HEK293 (cell line): Measurements from ENCODE around the gene ADAT2.

Experiments
- CTCF ChIA-PET: fragments of 350-600 bp; formaldehyde crosslinking; extraction: SDS; loops from one replicate; lab custom pipeline; 2021; ENCODE audit warnings: antibody characterized with exemption; lab: Yijun Ruan, JAX
- POLR2A ChIA-PET: fragments of 300-600 bp; formaldehyde crosslinking; extraction: SDS; loops from one replicate; lab custom pipeline; 2020; ENCODE audit warnings: antibody characterized with exemption, inconsistent platforms; lab: Yijun Ruan, JAX
- H3K27ac ChIP-seq: fragments of 200-500 bp; sonication (Bioruptor generic); 2 replicates; pipeline ENCODE4 v1.5.1; 2014; ENCODE audit warnings: low read depth, low read length, control low read depth, inconsistent platforms; ENCODE audit errors: extremely low read depth
- H3K36me3 ChIP-seq, 2 experiments: fragments of 200-500 bp in 1 of 2; sonication (Bioruptor generic) in 1 of 2; 1 replicate in 1 of 2; 2 replicates in 1 of 2; pipeline ENCODE4 v1.5.1; 2014 to 2017; ENCODE audit warnings: inconsistent platforms in 2 of 2, low read length in 2 of 2; ENCODE audit not compliant: control insufficient read depth in 2 of 2, insufficient read depth in 1 of 2
- H3K4me1 ChIP-seq: fragments of 200-500 bp; sonication (Bioruptor generic); 2 replicates; pipeline ENCODE4 v1.5.1; 2014; ENCODE audit warnings: mild to moderate bottlenecking, low read length, inconsistent platforms; ENCODE audit not compliant: control insufficient read depth, insufficient read depth
- H3K4me3 ChIP-seq: 2 replicates; pipeline ENCODE4 v1.5.1; 2011; ENCODE audit warnings: low read depth, mild to moderate bottlenecking, control low read depth, low read length, moderate library complexity
- H3K9me3 ChIP-seq: fragments of 200-500 bp; sonication (Bioruptor generic); 2 replicates; pipeline ENCODE4 v1.5.1; 2014; ENCODE audit warnings: low read depth, low read length, inconsistent platforms; ENCODE audit not compliant: control insufficient read depth, insufficient read depth
- GLIS2 ChIP-seq: fragments of 450-650 bp; formaldehyde crosslinking; IDR thresholded peaks from 2 replicates; pipeline ENCODE4 v1.5.1; 2016; ENCODE audit warnings: missing biosample characterization, missing genetic modification characterization
- ZNF140 ChIP-seq: fragments of 450-650 bp; formaldehyde crosslinking; IDR thresholded peaks from 2 replicates; pipeline ENCODE4 v1.5.1; 2016; ENCODE audit warnings: missing biosample characterization, missing genetic modification characterization
- ZNF248 ChIP-seq: fragments of 450-650 bp; formaldehyde crosslinking; IDR thresholded peaks from 2 replicates; pipeline ENCODE4 v1.5.1; 2017; ENCODE audit warnings: missing biosample characterization, missing genetic modification characterization
- ZNF366 ChIP-seq: fragments of 450-650 bp; formaldehyde crosslinking; conservative IDR thresholded peaks from 2 replicates; pipeline ENCODE4 v1.5.1; 2016; ENCODE audit warnings: missing biosample characterization, missing genetic modification characterization
- ZNF426 ChIP-seq: fragments of 450-650 bp; formaldehyde crosslinking; IDR thresholded peaks from 2 replicates; pipeline ENCODE4 v1.5.1; 2017; ENCODE audit warnings: missing biosample characterization, missing genetic modification characterization, mild to moderate bottlenecking, inconsistent platforms, moderate library complexity
- ZNF514 ChIP-seq: fragments of 450-650 bp; formaldehyde crosslinking; IDR thresholded peaks from 2 replicates; pipeline ENCODE4 v1.5.1; 2016; ENCODE audit warnings: missing biosample characterization, missing genetic modification characterization
- ZNF610 ChIP-seq: fragments of 450-650 bp; formaldehyde crosslinking; IDR thresholded peaks from 2 replicates; pipeline ENCODE4 v1.5.1; 2016; ENCODE audit warnings: missing biosample characterization, missing genetic modification characterization, borderline replicate concordance
- TF ChIP-seq, protein P1 (sequence below): fragments of 450-650 bp; IDR thresholded peaks from 2 replicates; pipeline ENCODE4 v1.5.1; 2018; ENCODE audit warnings: missing biosample characterization, mild to moderate bottlenecking, missing genetic modification characterization
- TF ChIP-seq, protein P2 (sequence below): fragments of 450-650 bp; formaldehyde crosslinking; IDR thresholded peaks from 2 replicates; pipeline ENCODE4 v1.5.1; 2016; ENCODE audit warnings: missing biosample characterization, missing genetic modification characterization

ADAT2 gene

DNA sequence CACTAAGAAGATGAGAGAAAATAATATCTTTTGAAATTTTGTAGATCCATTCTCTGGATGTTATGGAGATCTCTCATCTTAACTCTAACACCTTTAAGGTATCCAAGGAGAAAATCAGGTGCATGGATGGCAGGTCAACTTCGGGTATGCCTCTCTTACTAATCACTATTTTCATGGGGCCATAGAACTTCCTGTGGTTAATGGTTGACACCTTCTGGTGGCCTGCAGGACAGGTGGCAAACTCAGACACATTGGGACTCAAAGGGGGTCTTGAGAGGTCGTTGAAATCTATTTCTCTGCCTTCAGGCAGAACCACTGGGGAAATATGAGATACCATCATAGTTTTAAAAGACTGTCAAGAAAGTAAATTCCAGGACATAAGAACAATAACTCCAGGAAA is 76.5 kb downstream of the ADAT2 start:
- H3K4me1 ChIP-seq, result peaks cover 10% of the 10 kb centered on the region; the same call in 1 of the 2 replicates
- ChIA-PET POLR2A (interaction anchor here (0.7 kb wide), 1 partner anchor 251 kb away, joined by 3 read pairs; no protein-coding TSS in a partner anchor), CTCF (interaction anchor here (1.3 to 1.5 kb wide), 2 partner anchors 54 to 142 kb away, joined by 3 to 5 read pairs; no protein-coding TSS in a partner anchor)

More for the DNA sequence above, 76.5 kb downstream of the ADAT2 start:
- TF ChIP-seq, protein P1, sequence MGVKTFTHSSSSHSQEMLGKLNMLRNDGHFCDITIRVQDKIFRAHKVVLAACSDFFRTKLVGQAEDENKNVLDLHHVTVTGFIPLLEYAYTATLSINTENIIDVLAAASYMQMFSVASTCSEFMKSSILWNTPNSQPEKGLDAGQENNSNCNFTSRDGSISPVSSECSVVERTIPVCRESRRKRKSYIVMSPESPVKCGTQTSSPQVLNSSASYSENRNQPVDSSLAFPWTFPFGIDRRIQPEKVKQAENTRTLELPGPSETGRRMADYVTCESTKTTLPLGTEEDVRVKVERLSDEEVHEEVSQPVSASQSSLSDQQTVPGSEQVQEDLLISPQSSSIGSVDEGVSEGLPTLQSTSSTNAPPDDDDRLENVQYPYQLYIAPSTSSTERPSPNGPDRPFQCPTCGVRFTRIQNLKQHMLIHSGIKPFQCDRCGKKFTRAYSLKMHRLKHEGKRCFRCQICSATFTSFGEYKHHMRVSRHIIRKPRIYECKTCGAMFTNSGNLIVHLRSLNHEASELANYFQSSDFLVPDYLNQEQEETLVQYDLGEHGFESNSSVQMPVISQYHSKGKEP (tag by site-specific recombination), result no peak
- TF ChIP-seq GLIS2 (tag by site-specific recombination) (no peak), ZNF140 (tag by site-specific recombination) (no peak), ZNF514 (tag by site-specific recombination) (no peak), ZNF426 (no peak), ZNF610 (tag by site-specific recombination) (no peak), ZNF366 (no peak), ZNF248 (tag by site-specific recombination) (no peak)
- TF ChIP-seq, protein P2, sequence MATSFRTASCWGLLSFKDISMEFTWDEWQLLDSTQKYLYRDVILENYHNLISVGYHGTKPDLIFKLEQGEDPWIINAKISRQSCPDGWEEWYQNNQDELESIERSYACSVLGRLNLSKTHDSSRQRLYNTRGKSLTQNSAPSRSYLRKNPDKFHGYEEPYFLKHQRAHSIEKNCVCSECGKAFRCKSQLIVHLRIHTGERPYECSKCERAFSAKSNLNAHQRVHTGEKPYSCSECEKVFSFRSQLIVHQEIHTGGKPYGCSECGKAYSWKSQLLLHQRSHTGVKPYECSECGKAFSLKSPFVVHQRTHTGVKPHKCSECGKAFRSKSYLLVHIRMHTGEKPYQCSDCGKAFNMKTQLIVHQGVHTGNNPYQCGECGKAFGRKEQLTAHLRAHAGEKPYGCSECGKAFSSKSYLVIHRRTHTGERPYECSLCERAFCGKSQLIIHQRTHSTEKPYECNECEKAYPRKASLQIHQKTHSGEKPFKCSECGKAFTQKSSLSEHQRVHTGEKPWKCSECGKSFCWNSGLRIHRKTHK (tag by site-specific recombination), result no peak
- no peaks in the 10 kb centered on the region for H3K36me3 ChIP-seq
- H3K9me3 ChIP-seq, result no peaks in the 10 kb centered on the region
- H3K4me3 ChIP-seq, result no peak overlapping the region
- no peak overlapping the region for H3K27ac ChIP-seq
